Measurements from ENCODE around the gene LRIG3. TPM values are rescaled to one million over a fixed set of nuclear protein-coding genes. Genes with fewer than 3 reads are reported as not detected.
"Not testable (repeated sequence)": the region's sequence is repeated elsewhere in the genome, so short reads cannot be mapped to it uniquely, and the experiment has no call there.

The LRIG3 gene
- total RNA-seq, 2 donors from 2014 or later = 78.4 to 79.9 TPM

DNA sequence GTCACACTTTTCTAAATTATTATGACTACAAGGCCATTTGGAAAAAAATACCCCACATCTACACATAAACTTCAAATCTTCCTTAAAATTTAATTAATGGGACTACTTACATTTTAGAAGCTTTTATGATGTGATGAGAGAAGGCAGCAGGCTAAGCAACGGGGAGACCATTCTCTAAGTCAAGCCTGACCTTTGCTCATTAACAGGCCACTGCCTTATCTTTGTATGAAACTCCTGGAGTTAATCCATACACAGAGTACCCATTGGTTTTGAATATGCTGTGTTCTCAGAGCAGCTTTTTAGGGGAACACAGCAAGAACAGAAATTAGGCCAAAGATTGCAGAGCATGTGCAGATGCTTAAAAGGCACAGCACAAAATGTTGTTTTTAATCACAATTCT, 35.5 kb upstream of the LRIG3 start:
- intact Hi-C loops (cut with DNase I) = no loop called here
- DNase-seq = no peak
- no peaks in the 10 kb centered on the region for H3K36me3 ChIP-seq
- no peaks in the 10 kb centered on the region for H3K27me3 ChIP-seq
- TF ChIP-seq, protein P1, sequence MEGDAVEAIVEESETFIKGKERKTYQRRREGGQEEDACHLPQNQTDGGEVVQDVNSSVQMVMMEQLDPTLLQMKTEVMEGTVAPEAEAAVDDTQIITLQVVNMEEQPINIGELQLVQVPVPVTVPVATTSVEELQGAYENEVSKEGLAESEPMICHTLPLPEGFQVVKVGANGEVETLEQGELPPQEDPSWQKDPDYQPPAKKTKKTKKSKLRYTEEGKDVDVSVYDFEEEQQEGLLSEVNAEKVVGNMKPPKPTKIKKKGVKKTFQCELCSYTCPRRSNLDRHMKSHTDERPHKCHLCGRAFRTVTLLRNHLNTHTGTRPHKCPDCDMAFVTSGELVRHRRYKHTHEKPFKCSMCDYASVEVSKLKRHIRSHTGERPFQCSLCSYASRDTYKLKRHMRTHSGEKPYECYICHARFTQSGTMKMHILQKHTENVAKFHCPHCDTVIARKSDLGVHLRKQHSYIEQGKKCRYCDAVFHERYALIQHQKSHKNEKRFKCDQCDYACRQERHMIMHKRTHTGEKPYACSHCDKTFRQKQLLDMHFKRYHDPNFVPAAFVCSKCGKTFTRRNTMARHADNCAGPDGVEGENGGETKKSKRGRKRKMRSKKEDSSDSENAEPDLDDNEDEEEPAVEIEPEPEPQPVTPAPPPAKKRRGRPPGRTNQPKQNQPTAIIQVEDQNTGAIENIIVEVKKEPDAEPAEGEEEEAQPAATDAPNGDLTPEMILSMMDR (IDR thresholded peaks at IDR 0.05) = no peak
- H3K9me3 ChIP-seq = no peaks in the 10 kb centered on the region
- H3K4me3 ChIP-seq = no peak overlapping the region
- no peak overlapping the region for H3K9ac ChIP-seq (ENCODE audit: low read depth in 2 of 2, low read length in 2 of 2)
- H3K27ac ChIP-seq = no peak overlapping the region
- H3K4me1 ChIP-seq = no peaks in the 10 kb centered on the region

DNA sequence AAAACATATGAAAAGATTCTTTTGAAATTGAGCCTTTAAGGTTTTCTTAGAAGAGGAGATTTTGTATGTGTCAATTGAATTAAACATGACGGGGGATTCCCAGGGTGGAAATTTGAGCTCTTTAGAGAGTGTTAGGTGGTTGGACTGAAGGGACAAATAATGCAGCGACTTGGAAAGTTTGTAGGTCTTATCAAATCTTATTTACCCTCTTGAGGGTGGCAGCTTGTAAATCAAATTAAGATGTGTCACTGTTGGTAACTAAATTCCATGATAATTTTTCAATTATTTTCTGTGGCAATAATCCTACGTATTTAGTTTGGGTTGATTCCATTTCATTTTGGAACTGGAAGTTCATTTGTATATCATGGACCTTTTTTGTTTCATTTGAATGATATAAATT, 33.7 kb upstream of the LRIG3 start:
- H3K4me1 ChIP-seq = no peaks in the 10 kb centered on the region
- DNase-seq = no peak
- H3K27me3 ChIP-seq = no peaks in the 10 kb centered on the region
- TF ChIP-seq, protein P1 (IDR thresholded peaks at IDR 0.05) = no peak
- H3K36me3 ChIP-seq = no peaks in the 10 kb centered on the region
- no peak overlapping the region for H3K4me3 ChIP-seq
- H3K9ac ChIP-seq (ENCODE audit: low read depth in 2 of 2, low read length in 2 of 2) = no peak overlapping the region
- H3K9me3 ChIP-seq = no peaks in the 10 kb centered on the region
- H3K27ac ChIP-seq = no peak overlapping the region
- intact Hi-C loops (cut with DNase I) = no loop called here

DNA sequence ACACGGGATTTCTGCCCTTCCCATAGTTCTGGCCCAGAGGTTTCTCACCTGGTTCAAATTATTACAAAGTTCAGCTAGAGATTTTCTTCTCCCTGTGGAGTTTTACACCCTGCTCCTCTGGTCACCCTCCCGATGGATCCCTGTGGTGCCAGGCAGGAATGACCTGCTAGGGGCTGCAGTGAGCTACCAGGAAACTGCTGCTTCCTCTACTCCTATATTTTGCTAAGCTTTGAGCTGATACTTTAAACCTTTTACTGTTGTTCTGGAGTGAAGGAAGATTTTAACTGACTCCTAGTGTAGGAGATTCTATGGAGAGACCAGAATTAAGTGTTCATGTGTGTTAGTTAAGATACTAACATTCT, 30.4 kb upstream of the LRIG3 start:
- Histone ChIP-seq H3K9ac (ENCODE audit: low read depth in 2 of 2, low read length in 2 of 2) (peak overlapping the region in 1 of 2 donors; percentile 70), H3K4me1 (no peaks in the 10 kb centered on the region), H3K27ac (peak overlapping the region; percentile 81), H3K9me3 (no peaks in the 10 kb centered on the region), H3K4me3 (no peak overlapping the region), H3K27me3 (no peaks in the 10 kb centered on the region), H3K36me3 (no peaks in the 10 kb centered on the region)
- DNase-seq = peak; percentile 47
- TF ChIP-seq, protein P1 (IDR thresholded peaks at IDR 0.05) = no peak
- intact Hi-C loops (cut with DNase I) = no loop called here

DNA sequence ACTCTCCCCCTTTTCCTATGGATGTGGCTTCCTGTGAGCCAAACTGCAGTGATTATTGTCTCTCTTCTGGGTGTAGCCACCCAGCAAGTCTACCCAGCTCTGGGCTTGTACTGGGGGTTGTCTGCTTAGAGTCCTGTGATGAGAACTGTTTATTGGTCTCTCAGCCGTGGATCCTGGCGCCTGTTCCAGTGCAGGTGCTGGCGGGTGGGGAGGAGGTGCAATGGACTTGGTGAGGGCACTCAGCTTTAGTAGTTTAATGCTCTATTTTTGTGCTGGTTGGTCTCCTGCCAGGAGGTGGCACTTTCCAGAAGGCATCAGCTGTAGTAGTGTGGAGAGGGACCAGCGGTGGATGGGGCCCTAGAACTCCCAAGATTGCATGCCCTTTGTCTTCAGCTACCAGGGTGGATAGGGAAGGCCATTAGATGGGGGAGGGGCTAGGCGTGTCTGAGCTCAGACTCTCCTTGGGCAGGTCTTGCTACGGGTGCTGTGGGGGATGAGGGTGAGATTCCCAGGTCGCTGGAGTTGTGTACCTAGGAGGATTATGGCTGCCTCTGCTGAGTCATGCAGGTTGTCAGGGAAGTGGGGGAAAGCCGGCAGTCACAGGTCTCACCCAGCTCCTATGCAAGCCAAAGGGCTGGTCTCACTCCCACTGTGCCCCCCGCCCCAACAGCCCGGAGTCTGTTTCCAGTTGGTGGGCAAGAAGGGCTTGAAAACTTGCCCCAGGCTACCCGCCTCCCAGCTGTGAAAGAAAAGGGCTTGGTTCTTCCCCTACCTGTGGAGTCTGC, 29.8 kb upstream of the LRIG3 start:
- H3K9me3 ChIP-seq; H3K27me3 ChIP-seq; H3K36me3 ChIP-seq; H3K4me3 ChIP-seq; H3K4me1 ChIP-seq; intact Hi-C loops (cut with DNase I): not testable (repeated sequence)
- peak; percentile 95 for DNase-seq
- H3K9ac ChIP-seq (ENCODE audit: low read depth in 2 of 2, low read length in 2 of 2) = peak overlapping the region in 1 of 2 donors; percentile 70
- H3K27ac ChIP-seq = peak overlapping the region; percentile 81

DNA sequence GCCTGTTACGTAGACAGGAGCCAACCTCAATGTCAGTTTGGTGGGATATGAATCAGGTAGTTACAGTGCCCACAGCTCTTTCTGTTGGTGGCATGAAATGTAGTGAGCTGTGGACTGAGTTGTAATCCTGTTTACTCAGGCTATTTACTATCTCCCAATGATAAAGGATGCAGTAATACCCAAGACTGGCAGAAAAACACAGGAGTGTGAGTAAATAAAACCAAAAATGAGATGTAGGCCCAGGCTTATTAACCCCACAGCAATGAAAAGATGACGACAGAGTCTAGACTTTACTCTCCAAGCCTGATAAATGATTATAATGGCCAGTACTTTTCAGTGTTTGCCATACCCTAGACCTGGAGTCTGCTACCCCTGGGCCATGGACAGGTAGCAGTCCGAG, 22.8 kb upstream of the LRIG3 start:
- H3K27me3 ChIP-seq = no peaks in the 10 kb centered on the region
- H3K9me3 ChIP-seq = no peaks in the 10 kb centered on the region
- no peaks in the 10 kb centered on the region for H3K4me1 ChIP-seq
- intact Hi-C loops (cut with DNase I) = no loop called here
- no peaks in the 10 kb centered on the region for H3K36me3 ChIP-seq
- H3K9ac ChIP-seq (ENCODE audit: low read depth in 2 of 2, low read length in 2 of 2) = no peak overlapping the region
- H3K27ac ChIP-seq = no peak overlapping the region
- no peak overlapping the region for H3K4me3 ChIP-seq
- TF ChIP-seq, protein P1 (IDR thresholded peaks at IDR 0.05) = no peak
- no peak for DNase-seq

DNA sequence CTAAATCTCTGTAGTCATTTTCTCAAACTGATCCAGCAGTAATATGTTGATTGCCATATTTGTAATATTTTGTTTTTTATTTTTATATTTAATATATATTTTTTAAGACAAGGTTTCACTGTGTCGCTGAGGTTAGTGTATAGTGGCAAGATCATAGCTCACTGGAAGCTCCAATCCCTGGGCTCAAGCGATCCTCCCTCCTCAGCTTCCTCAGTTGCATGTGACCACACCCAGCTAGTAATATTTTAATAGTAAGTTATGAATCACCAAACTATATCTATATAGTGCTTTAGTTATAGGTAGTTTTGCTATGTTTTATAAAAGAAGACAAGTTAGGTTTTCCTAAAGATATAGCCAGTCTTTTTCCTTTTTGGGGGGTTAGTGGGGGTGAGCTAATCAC, 22.0 kb upstream of the LRIG3 start:
- TF ChIP-seq, protein P1 (IDR thresholded peaks at IDR 0.05) = no peak
- intact Hi-C loops (cut with DNase I) = no loop called here
- peak; percentile 55 for DNase-seq
- no peak overlapping the region for H3K4me3 ChIP-seq
- peak overlapping the region; percentile 41 for H3K27ac ChIP-seq
- no peaks in the 10 kb centered on the region for H3K4me1 ChIP-seq
- H3K9ac ChIP-seq (ENCODE audit: low read depth in 2 of 2, low read length in 2 of 2) = no peak overlapping the region
- no peaks in the 10 kb centered on the region for H3K36me3 ChIP-seq
- no peaks in the 10 kb centered on the region for H3K9me3 ChIP-seq
- H3K27me3 ChIP-seq = no peaks in the 10 kb centered on the region

Measured in colonic mucosa (tissue), 4 donors.